Left renal cortex interstitium (tissue), 4 donors: ENCODE results near the gene FBN2. TPM values are rescaled to one million over a fixed set of nuclear protein-coding genes. Genes with fewer than 3 reads are reported as not detected.

Experiments used
- DNase-seq, 4 donors: peaks; one replicate each; pipeline ENCODE4 v3.0.0-alpha.2; 2013; ENCODE audit warnings: low read depth in 4 of 4, low spot score in 2 of 4, missing footprints in 1 of 4
- polyA plus RNA-seq, 4 donors: library from polyadenylated mRNA; unstranded; fragments of 120-200 nt; gene quantifications; one replicate each; pipeline ENCODE4 v1.2.1, GENCODE V29; 2013; ENCODE audit not compliant: insufficient read length in 4 of 4

The FBN2 gene
- 100 to 1,000 TPM in 1 of 4 donors, 10 to 100 TPM in 3; 73.7 to 110 (median 92.8) TPM for polyA plus RNA-seq

GRCh38 chr5:128538000-128538249, at the start of gene FBN2:
Gene FBN2, minus strand, starts transcription at chr5:128538245. Its CDS starts 642 bp downstream, at chr5:128537603.
- DNase-seq, result peak in 2 of 4 donors; percentile 38 to 56

DNA sequence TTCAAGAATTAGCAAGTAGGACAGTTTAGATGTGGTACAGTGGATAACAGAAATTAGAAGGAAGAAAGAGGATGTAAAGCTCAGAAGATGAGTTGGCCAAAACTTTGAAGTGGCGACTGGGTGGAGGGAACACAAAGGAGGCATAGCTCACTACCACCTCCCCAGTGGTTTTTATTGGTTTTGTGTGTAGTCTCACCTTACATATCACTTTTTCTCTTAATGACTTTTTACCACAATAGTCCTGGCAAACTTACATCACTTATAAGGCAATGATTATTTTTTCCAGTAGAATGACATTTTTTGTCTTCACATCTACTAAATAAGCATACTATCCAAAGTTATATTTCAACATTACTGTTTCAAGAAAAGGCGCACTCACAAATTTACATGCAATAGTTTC, 49.2 kb upstream of the FBN2 start:
- no peak for DNase-seq

- no peak for DNase-seq
Observed at GRCh38 chr5:128586848-128587247, 48.8 kb upstream of the FBN2 start.

- no peak for DNase-seq
Observed at GRCh38 chr5:128579639-128580038, 41.6 kb upstream of the FBN2 start.

DNA sequence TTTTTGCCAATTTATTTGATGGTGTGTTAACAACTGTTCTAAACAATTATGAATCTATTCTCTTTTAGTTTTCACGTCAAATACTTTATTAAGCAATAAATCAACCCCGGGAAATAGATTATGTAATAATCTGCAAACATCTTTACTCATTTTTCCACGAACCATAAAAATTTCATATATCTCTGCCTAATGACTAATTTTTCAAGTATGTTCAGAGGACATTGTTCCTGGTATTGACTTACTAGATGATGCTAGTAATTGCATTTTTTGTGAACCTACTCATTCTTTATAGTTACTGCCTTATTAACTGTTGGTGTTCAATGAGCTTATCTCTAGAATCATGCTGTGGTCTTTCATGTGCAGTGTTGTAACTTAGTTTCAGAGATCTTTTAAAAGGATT, 41.0 kb upstream of the FBN2 start:
- no peak for DNase-seq

DNA sequence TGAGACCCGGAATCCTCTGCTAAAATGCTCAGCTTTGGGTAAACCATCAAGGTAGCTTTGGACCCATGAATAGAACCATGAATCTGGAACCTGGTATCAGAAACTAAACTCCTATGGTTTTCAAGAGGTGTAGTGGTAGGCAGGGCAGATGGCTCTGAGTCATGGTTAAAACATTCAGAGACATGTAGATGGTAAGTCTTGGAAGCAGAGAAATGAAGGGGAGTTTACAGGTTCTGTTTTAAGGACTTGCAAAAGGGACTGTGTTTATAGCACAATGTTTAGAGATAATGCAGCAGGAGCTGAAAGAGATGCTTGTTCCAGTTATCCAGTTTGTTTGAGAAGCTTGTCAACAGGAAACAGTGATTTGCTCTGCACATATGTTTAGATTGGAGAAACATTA, 36.0 kb upstream of the FBN2 start:
- DNase-seq, result no peak

DNA sequence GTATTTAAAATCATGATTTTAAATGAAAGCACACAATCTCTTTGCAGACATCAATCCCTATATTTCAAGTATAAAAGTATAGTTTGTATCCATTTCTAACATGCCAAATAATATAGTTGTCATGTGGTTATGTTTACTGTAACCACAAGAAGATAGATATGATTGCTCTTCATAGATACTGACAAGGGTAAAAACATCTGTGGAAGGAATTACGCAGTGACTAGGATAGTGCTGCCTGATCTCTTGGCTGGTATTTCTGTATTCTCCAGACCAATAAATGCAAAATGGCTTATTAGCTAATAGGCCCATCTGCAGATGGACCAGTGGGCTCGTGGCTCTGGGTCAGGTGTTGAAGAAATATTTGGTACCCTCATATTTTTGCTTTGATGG, 34.9 kb upstream of the FBN2 start:
- no peak for DNase-seq

DNA sequence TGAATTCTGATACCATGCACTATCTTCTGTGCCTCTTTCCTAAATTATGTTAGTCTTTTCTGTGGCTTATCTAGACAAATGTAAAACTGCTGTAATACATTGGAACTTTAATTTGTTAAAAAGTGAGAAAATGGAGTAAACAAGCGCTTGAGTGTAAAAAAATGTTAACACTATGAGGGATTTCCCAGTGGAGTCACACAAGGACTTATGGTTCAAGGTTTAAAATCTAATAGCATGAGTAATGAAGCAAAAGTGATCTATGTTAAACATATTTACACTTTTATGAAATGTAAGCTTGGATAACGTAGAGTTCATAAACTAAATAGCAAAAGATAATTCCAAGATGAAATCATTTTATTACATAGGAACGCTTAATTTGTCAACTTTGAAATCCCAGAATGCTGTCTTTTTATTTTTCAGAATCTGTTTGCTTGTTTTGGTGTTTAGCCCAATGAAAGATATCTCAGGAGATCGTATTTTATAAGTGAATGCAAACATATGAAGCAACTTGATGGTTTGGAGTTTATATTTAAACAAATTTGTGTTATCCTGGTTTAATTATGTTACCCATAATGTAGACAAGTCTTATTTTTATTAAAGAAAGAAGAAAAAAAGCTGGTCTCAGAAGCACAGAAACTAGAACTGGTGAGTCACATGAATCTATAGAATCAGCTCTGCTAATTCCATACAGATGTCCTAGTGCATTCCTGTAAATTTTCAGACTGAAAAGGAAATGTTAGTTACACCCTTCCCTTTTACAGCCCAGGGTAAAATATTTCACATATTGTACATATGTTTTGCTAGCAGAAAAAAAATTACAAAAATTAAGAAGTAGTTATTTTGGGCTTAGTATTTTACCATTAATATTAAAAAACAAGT, 34.2 kb upstream of the FBN2 start:
- DNase-seq, result no peak

DNA sequence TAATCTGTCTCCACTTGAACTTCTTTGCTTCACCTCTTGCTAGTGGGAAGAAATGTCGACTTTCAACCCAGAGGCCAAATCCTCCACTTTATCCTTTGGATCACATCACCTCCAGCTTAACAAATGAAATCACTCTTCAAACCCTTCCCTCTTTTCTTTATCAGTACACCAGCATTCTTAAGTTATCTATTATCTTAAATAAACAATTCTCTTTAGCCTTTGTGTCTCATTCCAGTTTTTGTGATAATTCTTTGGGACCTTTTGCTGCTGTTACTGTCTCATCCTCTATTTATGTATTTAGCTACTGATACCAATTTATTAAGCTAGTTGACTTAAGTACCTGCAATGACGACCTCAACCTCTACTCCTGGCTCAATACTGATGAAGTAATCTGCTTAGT, 28.1 kb upstream of the FBN2 start:
- no peak for DNase-seq

DNA sequence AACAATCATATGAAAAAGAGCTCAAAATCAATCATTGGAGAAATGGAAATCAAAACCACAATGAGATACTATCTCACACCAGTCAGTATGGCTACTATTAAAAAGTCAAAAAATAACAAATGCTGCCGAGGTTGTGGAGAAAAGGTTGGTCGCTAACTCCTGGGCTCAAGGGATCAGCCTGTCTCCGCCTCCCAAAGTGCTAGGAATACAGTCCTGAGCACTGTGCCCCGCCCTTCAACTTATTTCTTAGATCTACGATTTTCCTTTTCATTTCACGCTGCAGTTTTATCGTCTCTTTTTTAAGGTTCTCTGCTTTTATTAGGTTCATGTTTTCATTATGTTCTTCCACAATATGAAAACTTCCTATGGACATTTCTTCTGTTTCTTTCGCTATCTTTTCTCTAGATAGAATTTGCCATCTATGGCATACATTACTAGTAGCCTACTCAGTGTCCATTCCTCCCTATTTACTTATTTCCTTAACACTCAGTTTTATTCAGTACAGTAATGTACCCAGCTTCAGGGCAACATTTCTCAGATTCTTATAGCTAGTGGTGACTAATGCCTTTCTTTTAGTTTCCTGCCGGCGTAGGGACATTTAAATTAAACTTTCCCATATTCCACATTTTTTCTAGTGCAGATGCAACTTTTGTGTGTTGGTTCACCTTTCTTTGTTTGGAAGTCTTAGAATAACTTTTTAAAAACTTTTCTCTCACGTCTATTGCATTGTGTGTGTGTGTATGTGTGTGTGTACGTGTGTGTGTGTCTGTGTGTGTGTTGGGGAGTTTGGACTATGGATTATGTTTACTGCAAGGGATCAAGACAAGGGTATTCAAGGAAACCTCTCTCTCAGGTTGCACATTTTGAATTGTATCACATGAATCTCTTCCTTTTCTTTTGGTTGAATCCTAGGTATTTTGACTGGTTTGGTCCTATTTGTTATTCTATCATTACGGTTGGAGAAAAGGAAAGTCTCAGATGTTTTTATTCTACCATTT, 21.6 kb upstream of the FBN2 start:
- DNase-seq, result no peak

DNA sequence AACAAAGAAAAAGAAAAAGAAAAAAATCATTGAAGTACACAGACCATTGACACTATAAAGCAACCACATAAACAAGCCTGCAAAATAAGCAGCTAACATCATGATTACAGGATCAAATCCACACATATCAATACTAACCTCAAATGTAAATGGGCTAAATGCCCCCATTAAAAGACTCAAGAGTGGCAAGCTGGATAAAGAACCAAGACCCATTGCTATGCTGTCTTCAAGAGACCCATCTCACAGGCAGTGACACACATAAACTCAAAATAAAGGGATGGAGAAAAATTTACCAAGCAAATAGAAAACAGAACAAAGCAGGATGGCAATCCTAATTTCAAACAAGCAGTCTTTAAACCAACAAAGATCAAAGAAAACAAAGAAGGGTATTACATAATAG, 15.7 kb upstream of the FBN2 start:
- DNase-seq, result no peak

DNA sequence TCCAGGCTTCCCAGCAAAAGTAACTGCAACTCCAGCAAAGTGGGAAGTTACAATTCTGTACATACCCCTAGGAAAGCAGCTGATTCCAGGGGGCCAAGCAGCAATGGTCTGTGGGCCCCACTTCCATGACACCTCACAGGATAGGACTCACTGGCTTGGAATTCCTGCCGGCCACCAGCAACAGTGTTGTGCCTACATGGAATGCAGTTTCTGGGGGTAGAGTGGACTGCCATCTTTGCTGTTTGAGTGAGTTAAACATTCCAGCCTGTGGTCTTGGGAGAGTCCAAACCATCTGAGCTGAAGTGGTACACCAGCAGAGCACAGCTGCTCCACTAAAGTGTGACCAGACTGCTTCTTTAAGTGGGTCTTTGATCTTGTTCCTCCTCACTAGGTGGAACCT, 13.4 kb upstream of the FBN2 start:
- no peak for DNase-seq

DNA sequence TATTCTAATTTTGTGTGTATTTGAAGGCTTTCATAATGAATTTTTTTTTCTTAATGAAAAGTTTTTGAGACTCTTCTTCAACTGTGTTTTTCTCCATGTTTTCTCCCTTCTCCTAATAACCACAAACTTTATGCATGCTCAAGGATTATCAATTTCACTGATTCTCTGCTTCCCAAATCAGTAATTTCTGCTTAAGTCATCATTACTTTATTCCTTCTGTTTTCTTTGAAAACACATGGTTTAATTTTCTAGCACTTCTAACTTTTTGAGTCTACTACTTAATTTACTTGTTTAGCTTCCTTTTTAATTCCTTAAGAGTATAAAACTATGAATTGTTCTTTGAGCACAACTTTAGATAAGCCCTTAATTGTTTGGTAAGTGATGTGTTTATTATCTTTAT, 11.5 kb upstream of the FBN2 start:
- no peak for DNase-seq

GRCh38 chr5:128546658-128547281, 8.7 kb upstream of the FBN2 start:
- no peak for DNase-seq

GRCh38 chr5:128541385-128541784, 3.3 kb upstream of the FBN2 start:
- no peak for DNase-seq

DNA sequence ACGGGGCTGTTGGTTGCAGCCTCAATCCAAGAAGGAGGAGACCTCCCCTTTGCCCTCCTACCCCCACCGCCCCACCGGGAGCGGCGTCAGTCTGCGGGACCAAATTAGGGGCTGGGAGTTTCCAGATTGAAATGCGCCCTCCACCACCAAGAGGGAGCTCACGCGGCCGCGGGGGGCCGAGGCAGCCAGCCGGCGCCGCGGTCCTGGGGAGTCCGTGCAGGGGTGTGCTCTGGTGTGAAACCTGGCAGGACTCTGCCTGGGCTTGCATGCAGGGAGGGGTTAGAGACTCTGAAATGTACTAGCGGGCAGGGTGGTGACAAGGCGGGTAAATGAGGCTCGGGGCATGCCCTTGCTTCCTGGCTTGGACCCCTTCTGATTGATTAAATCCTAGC, 989 bp upstream of the FBN2 start:
- DNase-seq, result peak in 1 of 4 donors; percentile 27

DNA sequence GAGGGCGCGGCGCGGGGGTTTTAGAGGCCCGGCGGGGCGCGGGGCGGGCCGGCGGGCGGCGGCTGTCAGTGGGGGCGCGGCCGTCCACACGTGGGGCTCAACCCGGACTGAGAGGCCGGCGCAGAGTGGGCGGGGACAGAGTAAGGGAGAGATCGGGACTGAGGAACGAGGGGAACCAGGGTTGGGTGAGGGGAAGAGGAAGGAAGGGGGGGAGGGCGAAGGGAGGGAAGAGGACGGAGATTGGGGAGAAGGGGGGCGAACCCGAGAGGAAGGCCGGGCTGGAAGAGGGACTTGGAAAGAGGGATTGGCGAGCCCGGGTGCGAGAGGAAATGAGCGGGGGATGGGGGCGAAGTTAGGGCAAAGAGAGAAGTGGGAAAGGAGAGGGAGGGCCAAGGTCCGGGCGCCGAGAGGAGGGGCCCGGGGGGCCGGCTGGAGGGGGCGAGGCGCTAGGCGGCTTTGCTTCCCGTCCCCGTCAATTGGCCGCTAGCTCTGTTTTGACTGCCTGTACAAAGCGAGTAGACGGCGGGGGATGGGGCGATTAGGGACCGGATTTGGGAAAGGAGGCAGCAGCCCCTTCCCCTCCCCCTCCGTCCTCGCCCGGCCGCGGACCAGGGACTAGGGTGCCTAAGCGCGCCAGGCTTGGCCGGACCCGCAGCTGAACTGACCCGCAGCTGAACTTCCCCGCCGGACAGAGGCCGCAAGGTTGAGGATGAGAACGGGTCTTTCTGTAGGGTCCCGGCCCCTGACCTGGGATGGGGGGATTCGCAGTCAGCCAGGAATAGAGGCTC, 399 bp upstream of the FBN2 start:
- peak; percentile 60 to 85 (median 81) for DNase-seq

DNA sequence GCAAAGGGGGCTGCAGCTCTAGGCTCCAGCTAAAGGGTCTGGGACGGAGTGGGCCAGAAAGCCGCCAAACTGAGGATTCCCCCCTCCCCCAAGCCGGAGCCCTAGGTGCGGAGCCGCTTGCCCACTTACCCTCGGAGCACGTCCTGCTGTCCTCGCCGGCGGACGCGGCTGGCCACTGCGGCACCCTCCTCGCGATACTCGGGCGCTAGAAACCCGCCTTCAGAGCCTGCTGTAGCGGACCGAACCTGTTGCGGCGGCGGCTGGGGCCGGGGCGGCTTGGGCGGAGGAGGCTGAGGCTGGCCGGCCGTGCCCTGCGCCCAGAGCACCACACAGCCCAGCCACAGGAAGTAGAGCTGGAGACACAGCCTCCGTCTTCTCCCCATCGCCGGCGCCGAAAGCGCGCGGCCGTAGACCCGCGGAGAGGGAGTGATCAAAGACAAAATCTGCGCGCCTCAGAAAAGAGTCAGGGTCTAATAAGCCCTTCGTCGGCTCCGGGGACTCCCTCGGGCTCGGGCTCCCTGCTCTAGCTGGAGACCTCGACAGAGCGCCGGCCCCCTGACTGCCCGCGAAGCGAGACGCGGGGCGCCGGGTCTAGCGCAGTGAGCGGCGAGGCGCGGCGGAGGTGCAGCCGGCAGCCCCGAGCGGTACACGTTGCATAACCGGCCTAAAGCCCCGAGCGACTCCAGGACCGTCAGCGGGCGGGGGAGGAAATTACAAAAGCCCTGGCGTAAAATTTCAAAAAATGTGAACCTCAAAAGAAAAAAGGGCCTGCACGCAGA, 635 bp downstream of the FBN2 start:
- peak in 1 of 4 donors; percentile 51 for DNase-seq
